ENCODE measurements around the gene MRPL57.
A peak's percentile ranks its signal among the peaks of the same experiment; 100 is the strongest.
"Not testable (repeated sequence)": the region's sequence is repeated elsewhere in the genome, so short reads cannot be mapped to it uniquely, and the experiment has no call there.

The MRPL57 gene

GRCh38 chr13:21176215-21176981 lies at the start of gene MRPL57, which contains the start of gene SKA3:
Gene MRPL57, plus strand, starts transcription at chr13:21176658. Its CDS starts 259 bp downstream, at chr13:21176917.
Gene SKA3, minus strand, starts transcription at chr13:21176552. Its CDS starts 75 bp downstream, at chr13:21176477.
- peak; percentile 98 for DNase-seq

DNA sequence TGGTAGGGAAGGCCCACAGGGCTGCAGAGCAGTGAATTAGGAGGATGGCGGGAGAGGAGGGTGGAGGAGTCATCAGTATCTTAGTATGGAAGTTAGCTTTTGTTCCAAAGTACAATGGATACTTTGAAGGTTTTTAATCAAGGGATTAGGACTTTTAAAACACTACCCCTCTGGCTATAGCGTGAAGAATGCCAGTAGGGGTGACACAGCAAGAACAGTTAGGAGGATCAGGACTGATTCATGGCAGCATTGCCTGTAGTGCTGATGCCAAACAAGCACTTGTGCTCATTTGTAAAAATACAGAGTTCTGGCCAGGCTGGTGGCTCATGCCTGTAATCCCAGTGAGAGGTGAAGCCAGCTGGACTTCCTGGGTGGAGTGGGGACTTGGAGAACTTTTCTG lies 46.3 kb upstream of the MRPL57 start:
- no peak for DNase-seq

- no peak for DNase-seq
Measured at GRCh38 chr13:21133077-21133476, 43.4 kb upstream of the MRPL57 start.

DNA sequence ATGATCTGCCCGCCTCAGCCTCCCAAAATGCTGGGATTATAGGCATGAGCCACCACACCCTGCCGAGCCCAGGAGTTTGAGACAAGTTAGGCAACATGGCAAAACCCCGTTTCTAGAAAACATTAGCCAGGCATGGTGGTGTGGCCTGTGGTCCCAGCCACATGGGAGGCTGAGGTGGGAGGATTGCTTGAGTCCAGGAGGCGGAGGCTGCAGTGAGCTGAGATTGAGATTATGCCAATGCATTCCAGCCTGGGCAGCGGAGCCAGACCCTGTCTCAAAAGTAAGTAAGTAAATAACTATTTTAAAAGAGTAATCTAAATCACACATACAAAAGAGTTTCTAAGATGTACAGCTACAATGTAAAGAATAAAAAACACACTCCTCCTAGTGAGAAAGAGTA lies 42.0 kb upstream of the MRPL57 start:
- no peak for DNase-seq

GRCh38 chr13:21135833-21136232 lies 40.6 kb upstream of the MRPL57 start:
- not testable (repeated sequence) for DNase-seq

DNA sequence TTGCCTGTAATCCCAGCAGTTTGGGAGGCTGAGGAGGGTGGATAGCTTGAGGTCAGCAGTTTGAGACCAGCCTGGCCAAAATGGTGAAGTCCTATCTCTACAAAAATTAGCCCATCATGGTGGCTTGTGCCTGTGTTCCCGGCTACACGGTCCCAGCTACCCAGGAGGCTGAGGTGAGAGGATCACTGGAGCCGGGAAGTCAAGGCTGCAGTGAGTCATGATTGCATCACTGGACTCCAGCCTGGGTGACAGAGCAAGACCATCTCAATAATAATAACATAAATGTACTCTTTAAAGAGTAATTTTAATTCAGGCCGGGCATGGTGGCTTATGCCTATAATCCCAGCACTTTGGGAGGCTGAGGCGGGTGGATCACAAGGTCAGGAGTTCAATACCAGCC lies 38.8 kb upstream of the MRPL57 start:
- DNase-seq = no peak

DNA sequence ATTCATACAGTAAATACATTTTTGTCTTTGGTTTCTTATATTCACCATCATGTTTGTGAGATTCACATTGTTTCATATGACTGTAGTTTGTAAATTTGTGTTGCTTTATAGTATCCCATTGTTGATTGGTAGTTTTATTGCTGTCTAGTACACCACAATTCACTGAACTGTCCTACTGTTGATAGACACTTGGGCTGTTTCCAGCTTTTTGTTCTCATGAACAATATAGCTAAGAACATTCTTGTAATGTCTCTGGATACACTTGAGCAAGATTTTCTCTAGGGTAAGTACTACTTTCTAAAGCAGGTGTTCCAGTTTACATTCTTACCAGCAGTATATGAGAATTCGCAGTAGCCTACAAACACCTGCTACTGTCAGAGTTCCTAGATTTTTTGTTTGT lies 37.9 kb upstream of the MRPL57 start:
- DNase-seq = no peak

DNA sequence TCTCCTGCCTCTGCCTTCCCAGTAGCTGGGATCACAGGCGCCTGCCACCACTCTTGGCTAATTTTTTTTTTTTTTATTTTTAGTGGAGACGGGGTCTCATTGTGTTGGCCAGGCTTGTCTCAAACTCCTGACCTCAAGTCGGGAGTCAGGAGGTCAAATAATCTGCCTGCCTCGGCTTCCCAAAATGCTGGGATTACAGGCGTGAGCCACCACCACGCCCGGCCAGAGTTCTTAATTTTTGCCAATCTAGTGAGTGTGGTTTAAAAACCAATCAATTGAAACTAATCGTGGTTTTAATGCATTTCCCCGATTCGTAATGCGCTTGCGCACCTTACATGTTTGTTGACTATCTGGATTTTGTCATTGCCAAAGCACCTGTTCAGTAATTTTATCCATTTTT lies 37.1 kb upstream of the MRPL57 start:
- no peak for DNase-seq

DNA sequence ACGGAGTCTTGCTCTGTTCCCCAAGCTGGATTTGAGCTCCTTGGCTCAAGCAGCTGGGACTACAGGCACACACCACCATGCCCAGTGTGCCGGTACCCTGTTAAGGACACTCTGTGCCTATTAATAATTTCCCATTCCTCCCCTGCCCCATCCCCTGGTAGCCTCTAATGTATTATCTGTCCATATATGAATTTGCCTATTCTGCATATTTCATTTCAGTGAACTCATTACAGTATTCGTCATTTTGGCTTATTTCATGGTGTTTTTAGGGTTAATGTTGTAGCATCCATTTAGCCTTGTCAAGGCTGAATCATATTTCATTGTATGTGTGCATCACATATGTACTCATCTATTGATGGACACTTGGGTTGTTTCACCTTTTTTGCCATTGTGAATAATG lies 33.7 kb upstream of the MRPL57 start:
- no peak for DNase-seq

GRCh38 chr13:21147827-21148226 lies 28.6 kb upstream of the MRPL57 start:
- DNase-seq = no peak

GRCh38 chr13:21148557-21149258 lies 27.8 kb upstream of the MRPL57 start:
- DNase-seq = no peak

DNA sequence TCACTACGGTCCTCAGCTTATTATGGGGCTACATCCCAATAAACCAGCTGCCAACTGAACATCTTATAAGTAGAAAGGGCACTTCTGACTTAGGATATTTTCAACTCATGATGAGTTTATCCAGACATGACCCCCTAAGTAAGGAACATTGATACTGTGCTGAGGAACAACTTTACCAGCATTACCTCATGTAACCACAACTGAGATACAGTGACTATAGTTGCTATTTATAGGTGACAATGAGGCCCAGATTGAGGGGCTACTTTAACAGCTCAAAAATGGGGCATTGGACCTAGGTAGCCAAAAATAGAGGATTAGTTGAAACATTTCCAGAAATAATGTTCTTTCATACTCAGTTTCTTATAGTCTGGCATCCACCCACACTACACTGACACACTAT lies 26.9 kb upstream of the MRPL57 start:
- DNase-seq = no peak

GRCh38 chr13:21150013-21150412 lies 26.4 kb upstream of the MRPL57 start:
- DNase-seq = no peak

DNA sequence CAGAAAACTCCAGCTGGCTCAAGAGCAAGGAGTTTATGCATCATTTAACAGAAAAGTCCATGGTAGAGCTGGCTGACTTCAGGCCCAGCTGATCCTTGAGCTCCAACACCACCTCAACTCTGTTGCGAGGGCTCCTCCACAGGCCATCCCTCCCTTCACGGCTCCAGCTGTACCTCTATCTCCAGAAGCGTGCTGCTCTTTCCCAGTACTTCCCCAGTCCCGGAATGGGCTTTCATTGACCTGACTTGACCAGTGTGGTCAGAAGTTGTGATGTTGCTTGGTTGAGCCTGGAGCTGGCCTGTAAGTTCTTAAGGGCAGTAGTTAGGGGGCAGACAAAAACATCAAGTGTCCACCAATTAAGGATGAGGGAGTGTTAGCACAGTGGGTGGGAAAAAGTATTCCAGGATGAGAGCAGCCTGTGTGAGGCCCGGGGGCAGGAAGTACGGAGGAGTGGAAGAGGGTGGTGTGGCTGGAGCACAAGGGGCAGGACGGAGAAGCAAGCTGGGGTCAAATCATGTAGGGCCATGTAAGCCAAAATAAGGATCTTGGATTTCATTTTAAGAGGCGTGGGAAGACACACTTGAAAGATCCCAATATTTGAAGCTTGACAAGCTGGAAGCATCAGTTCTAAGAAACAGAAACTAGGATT lies 24.1 kb upstream of the MRPL57 start:
- no peak for DNase-seq

DNA sequence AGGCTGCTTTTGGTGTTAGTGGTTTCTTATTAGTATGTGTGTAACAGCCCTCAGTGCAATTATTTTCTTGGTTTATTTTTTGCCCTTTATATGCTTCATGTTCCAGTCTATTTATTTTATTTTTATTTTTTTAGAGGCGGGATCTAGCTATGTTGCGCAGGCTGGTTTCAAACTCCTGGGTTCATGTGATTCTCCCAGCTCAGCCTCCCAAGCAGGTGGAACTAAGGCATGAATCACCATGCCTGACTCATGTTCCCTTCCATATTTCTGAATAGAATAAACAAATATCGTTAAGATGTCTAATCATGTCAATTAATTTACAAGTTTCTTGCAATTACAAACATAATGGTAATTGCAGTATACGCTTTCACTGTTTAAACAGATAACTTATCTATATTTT lies 11.8 kb upstream of the MRPL57 start:
- DNase-seq = no peak

- not testable (repeated sequence) for DNase-seq
Measured at GRCh38 chr13:21165606-21166005, 10.9 kb upstream of the MRPL57 start.

DNA sequence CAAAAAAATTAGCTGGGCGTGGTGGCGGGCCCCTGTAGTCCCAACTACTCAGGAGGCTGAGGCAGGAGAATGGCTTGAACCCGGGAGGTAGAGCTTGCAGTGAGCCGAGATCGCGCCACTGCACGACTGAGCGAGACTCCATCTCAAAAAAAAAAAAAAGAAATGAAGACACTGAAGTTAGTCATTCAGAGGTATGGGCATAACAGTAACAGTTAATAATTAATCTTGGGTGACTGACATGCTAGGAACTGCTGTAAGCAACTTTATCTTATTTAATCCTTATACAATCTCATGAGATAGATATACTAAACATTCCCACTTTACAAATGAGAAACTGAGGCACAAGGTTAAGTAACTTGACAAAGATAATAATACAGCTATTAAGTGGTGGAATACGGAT lies 5.0 kb upstream of the MRPL57 start:
- no peak for DNase-seq

DNA sequence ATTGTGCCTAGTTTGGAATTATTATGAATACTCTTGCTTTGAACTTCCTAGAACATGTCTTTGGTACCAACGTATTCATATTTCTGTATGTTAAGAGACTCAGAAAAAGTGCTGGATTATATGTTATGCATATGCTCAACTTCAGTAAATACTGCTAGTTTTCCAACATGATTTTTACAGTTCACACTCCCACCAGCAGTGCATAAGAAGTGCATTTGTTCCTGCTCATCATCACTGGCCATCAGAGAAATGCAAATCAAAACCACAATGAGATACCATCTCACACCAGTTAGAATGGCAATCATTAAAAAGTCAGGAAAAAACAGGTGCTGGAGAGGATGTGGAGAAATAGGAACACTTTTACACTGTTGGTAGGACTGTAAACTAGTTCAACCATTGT lies 2.7 kb upstream of the MRPL57 start:
- not testable (repeated sequence) for DNase-seq

GRCh38 chr13:21175656-21176214 lies 723 bp upstream of the MRPL57 start:
- DNase-seq = peak; percentile 53

- no peak for DNase-seq
Measured at GRCh38 chr13:21176982-21177284, 475 bp downstream of the MRPL57 start.

DNA sequence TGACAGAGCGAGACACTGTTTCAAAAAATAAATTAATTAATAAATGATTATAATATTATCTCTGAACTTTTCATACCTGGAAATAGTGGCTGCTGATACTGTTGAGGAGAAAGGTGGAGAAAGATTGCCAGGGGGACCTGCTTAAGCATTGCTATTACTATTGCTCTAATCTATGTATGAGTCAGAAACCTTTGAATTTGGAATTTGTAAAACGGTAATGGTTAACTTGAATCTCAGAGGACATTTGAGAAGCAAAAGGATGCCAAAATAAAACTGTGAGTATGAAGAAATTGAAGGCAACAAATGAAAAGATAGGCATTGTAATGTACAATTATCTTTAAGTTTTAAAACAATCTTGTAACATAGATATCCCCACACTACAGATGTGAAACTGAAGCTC lies 5.2 kb downstream of the MRPL57 start:
- DNase-seq = no peak

DNA sequence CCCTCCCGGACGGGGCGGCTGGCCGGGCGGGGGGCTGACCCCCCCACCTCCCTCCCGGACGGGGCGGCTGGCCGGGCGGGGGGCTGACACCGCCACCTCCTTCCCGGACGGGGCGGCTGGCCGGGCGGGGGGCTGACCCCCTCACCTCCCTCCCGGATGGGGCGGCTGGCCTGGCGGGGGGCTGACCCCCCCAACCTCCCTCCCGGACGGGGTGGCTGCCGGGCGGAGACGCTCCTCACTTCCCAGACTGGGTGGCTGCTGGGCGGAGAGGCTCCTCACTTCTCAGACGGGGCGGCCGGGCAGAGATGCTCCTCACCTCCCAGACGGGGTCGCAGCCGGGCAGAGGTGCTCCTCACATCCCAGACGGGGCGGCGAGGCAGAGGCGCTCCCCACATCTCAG lies 10.0 kb downstream of the MRPL57 start:
- not testable (repeated sequence) for DNase-seq

DNA sequence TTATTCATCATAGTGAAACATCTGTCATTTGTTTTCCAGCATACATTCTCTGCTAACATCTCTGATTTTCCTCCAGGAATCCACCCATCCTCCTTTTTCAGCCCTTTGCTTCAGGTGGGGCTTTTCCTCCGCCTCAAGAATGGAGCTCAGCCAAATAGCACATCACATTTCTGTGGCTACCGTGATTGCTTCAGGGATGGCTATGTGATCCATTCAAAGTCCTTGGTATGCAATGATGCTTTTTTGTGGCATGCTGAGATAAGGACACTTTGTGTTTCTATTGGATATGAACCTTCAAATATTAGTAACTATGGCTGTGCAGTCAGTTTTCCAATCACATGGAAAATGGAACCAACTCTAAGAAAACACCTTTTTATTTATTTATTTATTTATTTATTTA lies 18.3 kb downstream of the MRPL57 start:
- DNase-seq = not testable (repeated sequence)
